Pons (tissue), 1 donor: ENCODE results near the gene ABHD5.
A peak's percentile ranks its signal among the peaks of the same experiment; 100 is the strongest.
"Not testable (repeated sequence)": the region's sequence is repeated elsewhere in the genome, so short reads cannot be mapped to it uniquely, and the experiment has no call there.

Experiments used
- DNase-seq: peaks from one replicate; pipeline ENCODE4 v3.0.0-alpha.2; 2016; ENCODE audit warnings: low spot score

ABHD5 gene

DNA sequence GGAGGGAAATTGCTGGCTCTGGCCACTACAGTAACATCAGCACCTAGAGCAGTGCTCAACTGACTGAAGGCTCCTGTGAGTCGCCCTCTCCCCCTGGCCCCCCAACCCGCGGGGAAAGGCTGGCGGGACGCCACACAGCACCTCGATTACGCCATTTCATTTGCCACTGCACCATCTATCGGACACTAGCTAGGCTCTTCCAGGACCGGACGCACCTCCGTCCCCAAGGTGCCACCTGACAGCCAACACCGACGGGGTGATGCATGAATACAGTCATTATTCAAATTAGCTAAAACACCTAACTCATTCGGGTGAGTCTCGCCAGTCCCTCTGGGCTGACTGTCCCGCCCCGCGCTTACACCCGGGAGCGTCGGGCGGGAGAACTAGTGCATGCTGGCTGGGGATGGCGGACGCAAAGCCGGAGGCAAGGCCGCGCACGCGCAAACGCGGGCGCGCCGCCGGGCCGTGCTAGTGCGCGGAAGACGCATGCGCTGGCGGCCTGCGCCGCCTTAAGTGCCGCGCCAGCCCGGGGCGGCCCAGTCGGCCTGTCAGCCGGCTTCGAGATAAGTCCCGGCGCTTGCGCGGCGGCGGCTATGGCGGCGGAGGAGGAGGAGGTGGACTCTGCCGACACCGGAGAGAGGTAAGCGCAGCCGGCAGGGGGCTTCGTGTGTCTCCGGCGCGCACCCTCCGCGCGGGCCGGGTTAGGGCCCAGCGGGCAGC lies at the start of gene ABHD5:
TSS of gene ABHD5 (plus strand) at position 539 of the 720 bp plus-strand sequence. CDS start at position 594, 55 bp downstream.
- DNase-seq: peak; percentile 95

- DNase-seq: no peak
Observed at GRCh38 chr3:43641306-43642114, 49.2 kb upstream of the ABHD5 start.

DNA sequence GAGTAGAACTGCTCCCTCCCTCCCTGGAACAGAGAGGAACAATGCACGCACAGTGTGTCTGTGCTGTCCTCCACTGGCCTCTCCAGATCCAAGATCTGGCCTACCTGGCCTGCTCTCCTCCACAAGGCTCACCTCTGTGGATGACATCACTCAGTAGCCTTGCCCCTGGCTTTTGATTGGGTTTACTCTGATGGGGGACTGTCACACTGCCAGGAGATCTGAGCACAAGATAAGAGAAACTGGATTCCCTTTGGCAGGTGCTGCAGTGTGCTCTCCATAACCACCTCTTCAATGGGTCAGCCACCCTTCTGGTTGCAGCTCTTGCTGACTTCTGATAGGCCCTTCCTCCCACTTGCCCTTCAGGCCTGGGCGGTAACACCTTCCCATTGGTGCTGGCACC lies 46.3 kb upstream of the ABHD5 start:
- no peak for DNase-seq

GRCh38 chr3:43647331-43648166 lies 43.2 kb upstream of the ABHD5 start:
- no peak for DNase-seq

GRCh38 chr3:43648957-43649356 lies 41.8 kb upstream of the ABHD5 start:
- no peak for DNase-seq

GRCh38 chr3:43649365-43649968 lies 41.3 kb upstream of the ABHD5 start:
- DNase-seq: no peak

DNA sequence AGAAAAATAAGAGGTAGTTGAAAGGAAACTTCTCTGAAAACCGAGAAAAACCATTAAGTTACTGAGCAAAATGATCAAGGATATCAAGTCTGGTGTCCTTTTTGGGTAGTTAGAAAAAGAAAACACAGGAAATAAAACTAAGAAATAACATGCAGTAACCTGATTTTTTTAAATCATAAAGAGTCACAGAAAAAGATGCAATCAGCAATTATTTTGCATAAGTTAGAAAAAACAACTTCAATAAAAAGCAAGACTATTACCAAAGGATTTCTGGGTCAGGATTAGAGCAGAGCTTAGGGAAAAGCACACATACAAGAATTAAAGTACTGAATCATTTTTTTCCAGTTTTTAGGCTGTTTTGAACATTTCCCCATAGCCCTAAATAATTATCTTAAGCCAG lies 40.4 kb upstream of the ABHD5 start:
- DNase-seq: no peak

DNA sequence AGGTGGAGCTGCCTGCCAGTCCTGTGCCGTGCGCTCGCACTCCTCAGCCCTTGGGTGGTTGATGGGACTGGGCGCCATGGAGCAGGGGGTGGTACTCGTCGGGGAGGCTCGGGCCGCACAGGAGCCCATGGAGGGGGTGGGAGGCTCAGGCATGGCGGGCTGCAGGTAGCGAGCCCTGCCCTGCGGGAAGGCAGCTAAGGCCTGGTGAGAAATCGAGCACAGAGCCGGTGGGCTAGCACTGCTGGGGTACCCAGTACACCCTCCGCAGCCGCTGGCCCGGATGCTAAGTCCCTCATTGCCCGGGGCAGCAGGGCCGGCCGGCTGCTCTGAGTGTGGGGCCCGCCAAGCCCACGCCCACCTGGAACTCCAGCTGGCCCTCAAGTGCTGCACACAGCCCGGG lies 34.3 kb upstream of the ABHD5 start:
- not testable (repeated sequence) for DNase-seq

- DNase-seq: no peak
Observed at GRCh38 chr3:43659250-43659880, 31.4 kb upstream of the ABHD5 start.

DNA sequence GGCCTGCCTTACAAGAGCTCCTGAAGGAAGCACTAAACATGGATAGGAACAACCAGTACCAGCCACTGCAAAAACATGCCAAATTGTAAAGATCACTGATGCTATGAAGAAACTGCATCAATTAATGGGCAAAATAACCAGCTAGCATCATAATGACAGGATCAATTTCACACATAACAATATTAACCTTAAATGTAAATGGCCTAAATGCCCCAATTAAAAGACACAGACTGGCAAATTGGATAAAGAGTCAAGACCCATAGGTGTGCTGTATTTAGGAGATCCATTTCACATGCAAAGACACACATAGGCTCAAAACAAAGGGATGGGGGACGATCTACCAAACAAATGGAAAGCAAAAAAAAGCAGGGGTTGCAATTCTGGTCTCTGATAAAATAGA lies 29.4 kb upstream of the ABHD5 start:
- not testable (repeated sequence) for DNase-seq

- DNase-seq: not testable (repeated sequence)
Observed at GRCh38 chr3:43665011-43665410, 25.7 kb upstream of the ABHD5 start.

DNA sequence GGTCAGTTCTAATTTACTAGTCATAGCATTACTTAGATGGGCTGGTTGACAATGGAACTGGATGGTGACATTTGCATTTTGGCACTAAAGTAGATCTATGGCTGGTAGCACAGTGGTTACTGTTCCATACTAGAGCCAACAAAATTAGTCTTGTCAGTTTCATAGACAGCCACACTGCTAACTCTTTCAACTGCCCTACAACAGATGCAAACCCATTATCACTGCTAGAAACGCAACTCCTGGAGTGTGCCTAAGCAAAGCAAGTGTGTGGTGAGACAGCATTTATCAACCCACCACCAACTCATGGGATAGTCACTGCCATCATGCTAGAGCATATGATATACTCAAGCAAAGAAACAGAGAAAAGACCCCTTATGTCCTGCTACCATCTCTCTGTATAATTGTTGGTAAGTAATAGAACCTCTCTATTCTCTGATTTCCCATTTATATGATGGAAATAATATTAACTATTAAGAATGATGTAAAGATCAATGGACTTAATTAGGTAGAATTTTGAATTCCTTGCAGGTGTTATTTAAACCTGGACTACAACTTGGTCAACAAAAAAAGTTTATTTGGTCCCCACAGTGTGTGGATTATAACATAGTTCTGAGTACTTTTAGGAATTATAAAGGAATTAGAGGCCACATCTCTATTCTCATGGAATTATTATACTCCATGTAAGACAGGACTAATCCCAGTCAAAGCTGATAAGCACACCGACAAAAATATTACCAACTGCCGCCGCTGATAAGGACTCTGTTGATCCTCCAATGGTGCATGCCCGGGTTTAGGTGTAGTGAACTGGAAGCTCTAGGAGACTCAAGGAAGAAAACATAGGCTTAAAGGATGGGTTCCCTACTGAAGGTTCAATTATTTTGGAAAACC lies 19.9 kb upstream of the ABHD5 start:
- no peak for DNase-seq

GRCh38 chr3:43674345-43675085 lies 16.2 kb upstream of the ABHD5 start:
- DNase-seq: no peak

DNA sequence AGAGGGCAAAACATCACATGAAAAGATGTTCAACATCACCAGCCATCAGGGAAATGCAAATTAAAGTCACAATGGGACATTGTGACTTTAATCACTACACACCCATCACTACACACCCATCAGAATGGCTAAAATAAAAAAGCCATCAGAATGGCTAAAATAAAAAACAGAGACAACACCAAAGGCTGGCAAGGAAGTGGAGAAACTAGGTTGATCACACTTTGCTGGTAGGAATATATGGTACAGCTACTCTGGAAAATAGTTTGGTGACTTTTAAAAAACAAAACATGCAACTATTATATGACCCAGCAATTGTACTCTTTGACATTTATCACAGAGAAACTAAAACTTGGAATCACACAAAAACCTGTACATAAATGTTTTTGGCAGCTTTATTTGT lies 15.1 kb upstream of the ABHD5 start:
- DNase-seq: no peak

DNA sequence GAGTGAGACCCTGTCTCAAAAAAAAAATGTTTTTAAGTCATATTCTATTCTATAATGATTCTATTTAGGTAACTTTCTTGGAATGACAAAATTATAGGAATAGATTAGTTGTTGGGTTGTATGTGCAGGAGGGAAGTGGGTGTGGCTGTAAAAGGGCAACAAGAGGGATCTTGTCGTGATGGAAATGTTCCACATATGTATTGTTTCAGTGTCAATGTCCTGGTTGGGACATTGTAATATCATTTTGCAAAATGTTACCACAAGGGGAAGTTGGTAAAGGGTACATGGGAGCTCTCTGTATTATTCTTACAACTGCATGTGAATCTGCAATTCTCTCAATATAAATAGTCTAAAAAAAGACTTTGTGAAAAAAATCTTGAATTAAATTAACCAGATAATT lies 14.3 kb upstream of the ABHD5 start:
- DNase-seq: no peak

DNA sequence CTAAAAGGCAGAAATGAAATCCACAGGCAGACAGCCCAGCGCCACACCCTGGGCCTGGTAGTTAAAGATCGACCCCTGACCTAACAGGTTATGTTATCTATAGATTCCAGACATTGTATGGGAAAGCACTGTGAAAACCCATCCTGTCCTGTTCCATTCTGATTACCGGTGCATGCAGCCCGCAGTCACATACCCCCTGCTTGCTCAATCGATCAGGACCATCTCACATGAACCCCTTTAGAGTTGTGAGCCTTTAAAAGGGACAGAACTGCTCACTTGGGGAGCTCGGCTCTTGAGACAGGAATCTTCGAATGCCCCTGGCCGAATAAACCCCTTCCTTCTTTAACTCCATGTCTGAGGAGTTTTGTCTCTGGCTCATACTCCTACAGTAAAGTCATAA lies 12.4 kb upstream of the ABHD5 start:
- DNase-seq: not testable (repeated sequence)

DNA sequence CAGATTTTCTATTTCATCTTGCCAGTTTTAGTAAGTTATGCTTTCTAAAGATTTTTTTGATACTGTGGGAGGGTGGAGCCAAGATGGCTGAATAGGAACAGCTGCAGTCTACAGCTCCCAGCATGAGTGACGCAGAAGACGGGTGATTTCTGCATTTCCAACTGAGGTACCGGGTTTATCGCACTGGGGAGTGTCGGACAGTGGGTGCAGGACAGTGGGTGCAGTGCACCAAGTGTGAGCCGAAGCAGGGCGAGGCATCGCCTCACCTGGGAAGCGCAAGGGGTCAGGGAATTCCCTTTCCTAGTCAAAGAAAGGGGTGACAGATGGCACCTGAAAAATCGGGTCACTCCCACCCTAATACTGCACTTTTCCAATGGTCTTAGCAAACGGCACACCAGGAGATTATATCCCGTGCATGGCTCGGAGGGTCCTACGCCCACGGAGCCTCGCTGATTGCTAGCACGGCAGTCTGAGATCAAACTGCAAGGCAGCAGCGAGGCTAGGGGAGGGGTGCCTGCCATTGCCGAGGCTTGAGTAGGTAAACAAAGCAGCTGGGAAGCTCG lies 11.8 kb upstream of the ABHD5 start:
- DNase-seq: not testable (repeated sequence)

DNA sequence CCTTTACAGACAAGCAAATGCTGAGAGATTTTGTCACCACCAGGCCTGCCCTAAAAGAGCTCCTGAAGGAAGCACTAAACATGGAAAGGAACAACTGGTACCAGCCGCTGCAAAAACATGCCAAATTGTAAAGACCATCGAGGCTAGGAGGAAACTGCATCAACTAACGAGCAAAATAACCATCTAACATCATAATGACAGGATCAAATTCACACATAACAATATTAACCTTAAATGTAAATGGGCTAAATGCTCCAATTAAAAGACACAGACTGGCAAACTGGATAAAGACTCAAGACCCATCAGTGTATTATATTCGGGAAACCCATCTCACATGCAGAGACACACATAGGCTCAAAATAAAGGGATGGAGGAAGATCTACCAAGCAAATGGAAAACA lies 9.9 kb upstream of the ABHD5 start:
- DNase-seq: not testable (repeated sequence)

GRCh38 chr3:43684944-43685343 lies 5.8 kb upstream of the ABHD5 start:
- no peak for DNase-seq
